T1000 (cell line): ENCODE results near the gene PML.
A peak's percentile ranks its signal among the peaks of the same experiment; 100 is the strongest.

Experiments used
- DNase-seq: peaks from one replicate; lab custom pipeline; 2025; ENCODE audit warnings: mixed read lengths; lab: John Stamatoyannopoulos, UW

The PML gene

GRCh38 chr15:73985101-73985873, 9.2 kb upstream of the PML start:
- DNase-seq = no peak

GRCh38 chr15:73986055-73986775, 8.3 kb upstream of the PML start:
- no peak for DNase-seq

GRCh38 chr15:73986776-73987056, 7.8 kb upstream of the PML start:
- DNase-seq = no peak

- DNase-seq = no peak
Measured at GRCh38 chr15:73987250-73987649, 7.3 kb upstream of the PML start.

GRCh38 chr15:73987681-73988444, 6.7 kb upstream of the PML start:
- no peak for DNase-seq

- no peak for DNase-seq
Measured at GRCh38 chr15:73988445-73988969, 6.0 kb upstream of the PML start.

GRCh38 chr15:73989001-73989798, 5.3 kb upstream of the PML start:
- DNase-seq = no peak

GRCh38 chr15:73990250-73991005, 4.1 kb upstream of the PML start:
- no peak for DNase-seq

GRCh38 chr15:73991260-73991659, 3.3 kb upstream of the PML start:
- no peak for DNase-seq

GRCh38 chr15:73991726-73992593, 2.6 kb upstream of the PML start, which contains the start of gene STOML1:
TSS of gene STOML1 (minus strand) at chr15:73992295. CDS start at chr15:73992223, 72 bp downstream.
- peak; percentile 92 for DNase-seq

- DNase-seq = no peak
Measured at GRCh38 chr15:73992594-73992898, 2.0 kb upstream of the PML start.

- no peak for DNase-seq
Measured at GRCh38 chr15:73993211-73993994, 1.1 kb upstream of the PML start.

GRCh38 chr15:73994912-73995622, 551 bp downstream of the PML start:
- no peak for DNase-seq

GRCh38 chr15:73996267-73996666, 1.8 kb downstream of the PML start:
- DNase-seq = no peak

- DNase-seq = no peak
Measured at GRCh38 chr15:73996939-73997338, 2.4 kb downstream of the PML start.

- DNase-seq = no peak
Measured at GRCh38 chr15:73997986-73998385, 3.5 kb downstream of the PML start.

- no peak for DNase-seq
Measured at GRCh38 chr15:74006774-74007639, 12.5 kb downstream of the PML start.
